Mesendoderm (in vitro differentiated cells): ENCODE measurements around the gene ZCCHC18.

ENCODE experiments used
- DNase-seq: peaks from one replicate; pipeline ENCODE4 v3.0.0; 2013
- H2AK5ac ChIP-seq: 2 replicates; pipeline ENCODE4 v1.6.1; 2013; ENCODE audit warnings: low read length, inconsistent platforms
- H2BK120ac ChIP-seq: 2 replicates; pipeline ENCODE4 v1.6.1; 2013; ENCODE audit warnings: low read depth, mild to moderate bottlenecking, low read length, moderate library complexity, mixed read lengths
- H2BK15ac ChIP-seq: replicated peaks from 2 replicates; pipeline ENCODE4 v1.6.1; 2013; ENCODE audit warnings: low read depth, mild to moderate bottlenecking, moderate library complexity
- H2BK5ac ChIP-seq: 2 replicates; pipeline ENCODE4 v1.6.1; 2013; ENCODE audit warnings: low read length, inconsistent platforms
- H3K18ac ChIP-seq: 2 replicates; pipeline ENCODE4 v1.6.1; 2013; ENCODE audit warnings: mild to moderate bottlenecking, low read length, mixed read lengths
- H3K23ac ChIP-seq: one replicate; pipeline ENCODE4 v1.6.1; 2013; ENCODE audit warnings: low read length
- H3K27ac ChIP-seq: 2 replicates; pipeline ENCODE4 v1.5.1; 2013; ENCODE audit warnings: low read depth, mild to moderate bottlenecking, inconsistent platforms, low read length, moderate library complexity
- H3K27me3 ChIP-seq: 2 replicates; pipeline ENCODE4 v1.6.1; 2013; ENCODE audit warnings: low read length, control low read depth, mild to moderate bottlenecking, inconsistent platforms; ENCODE audit not compliant: insufficient read depth, poor library complexity
- H3K36me3 ChIP-seq: 2 replicates; pipeline ENCODE4 v1.6.1; 2013; ENCODE audit warnings: low read length, inconsistent platforms; ENCODE audit not compliant: control insufficient read depth, insufficient read depth
- H3K4ac ChIP-seq: one replicate; pipeline ENCODE4 v1.6.1; 2013; ENCODE audit warnings: low read depth, mild to moderate bottlenecking, low read length, moderate library complexity
- H3K4me1 ChIP-seq: 2 replicates; pipeline ENCODE4 v1.6.1; 2013; ENCODE audit warnings: low read depth, low read length, inconsistent platforms; ENCODE audit not compliant: control insufficient read depth
- H3K4me2 ChIP-seq: 2 replicates; pipeline ENCODE4 v1.6.1; 2013; ENCODE audit warnings: low read length
- H3K4me3 ChIP-seq: 2 replicates; pipeline ENCODE4 v1.5.1; 2013; ENCODE audit warnings: mild to moderate bottlenecking, low read length
- H3K56ac ChIP-seq: one replicate; pipeline ENCODE4 v1.6.1; 2013; ENCODE audit warnings: low read length
- H3K79me1 ChIP-seq: 2 replicates; pipeline ENCODE4 v1.6.1; 2013; ENCODE audit warnings: low read length, inconsistent platforms
- H3K79me2 ChIP-seq: 2 replicates; pipeline ENCODE4 v1.6.1; 2013; ENCODE audit warnings: mild to moderate bottlenecking, low read length; ENCODE audit not compliant: control insufficient read depth, insufficient read depth
- H3K9ac ChIP-seq: 2 replicates; pipeline ENCODE4 v1.6.1; 2013; ENCODE audit warnings: low read length, inconsistent platforms
- H4K5ac ChIP-seq: one replicate; pipeline ENCODE4 v1.6.1; 2013; ENCODE audit warnings: low read length
- H4K8ac ChIP-seq: one replicate; pipeline ENCODE4 v1.6.1; 2013; ENCODE audit warnings: low read depth, mild to moderate bottlenecking, control low read depth, low read length, moderate library complexity
- WGBS: extraction: QIAGEN DNeasy Blood & Tissue Kit; methylation state at CpG from one replicate; pipeline ENCODE4 v1.1.7; 2013; ENCODE audit warnings: low lambda C conversion rate, missing lambda C conversion rate; ENCODE audit not compliant: insufficient coverage; ENCODE audit errors: extremely low coverage; 5-methylcytosine and 5-hydroxymethylcytosine counted together

Gene ZCCHC18

GRCh38 chrX:104136241-104137019, 24.1 kb downstream of the ZCCHC18 start:
- Histone ChIP-seq H2BK120ac (no peak overlapping the region), H3K18ac (no peak overlapping the region), H3K4ac (no peak overlapping the region), H3K23ac (no peak overlapping the region), H3K9ac (no peak overlapping the region), H3K4me1 (no peaks in the 10 kb centered on the region), H3K27me3 (no peaks in the 10 kb centered on the region), H3K79me2 (no peaks in the 10 kb centered on the region), H3K56ac (peak overlapping the region; percentile 34), H3K4me2 (no peak overlapping the region), H3K27ac (no peak overlapping the region), H2BK5ac (no peak overlapping the region), H3K36me3 (no peaks in the 10 kb centered on the region), H3K79me1 (no peaks in the 10 kb centered on the region), H2AK5ac (no peak overlapping the region), H4K5ac (no peak overlapping the region), H4K8ac (no peak overlapping the region), H2BK15ac (no peak overlapping the region), H3K4me3 (no peak overlapping the region)
- WGBS = no CpG with 5 or more reads among the region's 10 CpGs
- peak; percentile 81 for DNase-seq

GRCh38 chrX:104137496-104137895, 25.2 kb downstream of the ZCCHC18 start:
- H3K4me1 ChIP-seq = no peaks in the 10 kb centered on the region
- H2BK15ac ChIP-seq = no peak overlapping the region
- H3K27ac ChIP-seq = no peak overlapping the region
- no peak overlapping the region for H2AK5ac ChIP-seq
- H4K5ac ChIP-seq = no peak overlapping the region
- no peak overlapping the region for H2BK120ac ChIP-seq
- H3K36me3 ChIP-seq = no peaks in the 10 kb centered on the region
- peak; percentile 37 for DNase-seq
- no peaks in the 10 kb centered on the region for H3K79me2 ChIP-seq
- H3K4me2 ChIP-seq = no peak overlapping the region
- no peak overlapping the region for H3K4me3 ChIP-seq
- no peak overlapping the region for H3K23ac ChIP-seq
- no peak overlapping the region for H2BK5ac ChIP-seq
- H3K79me1 ChIP-seq = no peaks in the 10 kb centered on the region
- H3K56ac ChIP-seq = no peak overlapping the region
- no peak overlapping the region for H3K18ac ChIP-seq
- WGBS = no CpG with 5 or more reads among the region's 3 CpGs
- H4K8ac ChIP-seq = no peak overlapping the region
- no peaks in the 10 kb centered on the region for H3K27me3 ChIP-seq
- H3K9ac ChIP-seq = no peak overlapping the region
- H3K4ac ChIP-seq = no peak overlapping the region

GRCh38 chrX:104141087-104141760, 28.9 kb downstream of the ZCCHC18 start:
- H4K8ac ChIP-seq = no peak overlapping the region
- no peak overlapping the region for H4K5ac ChIP-seq
- H3K4me2 ChIP-seq = no peak overlapping the region
- no peaks in the 10 kb centered on the region for H3K79me2 ChIP-seq
- no peak overlapping the region for H3K56ac ChIP-seq
- no peaks in the 10 kb centered on the region for H3K27me3 ChIP-seq
- no peak overlapping the region for H3K4ac ChIP-seq
- H3K36me3 ChIP-seq = no peaks in the 10 kb centered on the region
- no peaks in the 10 kb centered on the region for H3K4me1 ChIP-seq
- H2AK5ac ChIP-seq = no peak overlapping the region
- H2BK15ac ChIP-seq = no peak overlapping the region
- no peak overlapping the region for H3K18ac ChIP-seq
- H3K9ac ChIP-seq = no peak overlapping the region
- no peak overlapping the region for H3K23ac ChIP-seq
- no peak for DNase-seq
- H3K27ac ChIP-seq = no peak overlapping the region
- no peaks in the 10 kb centered on the region for H3K79me1 ChIP-seq
- no peak overlapping the region for H2BK120ac ChIP-seq
- no CpG with 5 or more reads among the region's 8 CpGs for WGBS
- H2BK5ac ChIP-seq = no peak overlapping the region
- H3K4me3 ChIP-seq = no peak overlapping the region

GRCh38 chrX:104151037-104151436, 38.7 kb downstream of the ZCCHC18 start:
- Histone ChIP-seq H2BK5ac (no peak overlapping the region), H3K23ac (no peak overlapping the region), H2AK5ac (no peak overlapping the region), H3K4me1 (no peaks in the 10 kb centered on the region), H3K56ac (no peak overlapping the region), H3K18ac (no peak overlapping the region), H3K4me2 (no peak overlapping the region), H3K27ac (no peak overlapping the region), H4K5ac (no peak overlapping the region), H4K8ac (no peak overlapping the region), H3K79me2 (no peaks in the 10 kb centered on the region), H3K9ac (no peak overlapping the region), H3K79me1 (no peaks in the 10 kb centered on the region), H2BK120ac (no peak overlapping the region), H3K36me3 (no peaks in the 10 kb centered on the region), H2BK15ac (no peak overlapping the region), H3K27me3 (no peaks in the 10 kb centered on the region), H3K4me3 (no peak overlapping the region), H3K4ac (no peak overlapping the region)
- WGBS = no CpG with 5 or more reads among the region's 1 CpG
- no peak for DNase-seq

- Histone ChIP-seq H3K23ac (no peak within 1 kb of the TSS), H3K4me3 (peak within 1 kb of the TSS; percentile 76), H3K9ac (peak within 1 kb of the TSS; percentile 81), H3K4ac (no peak within 1 kb of the TSS), H3K18ac (no peak within 1 kb of the TSS), H4K5ac (no peak within 1 kb of the TSS), H2BK120ac (no peak within 1 kb of the TSS), H2AK5ac (no peak within 1 kb of the TSS), H4K8ac (peak within 1 kb of the TSS; percentile 84), H3K4me2 (peak within 1 kb of the TSS; percentile 59), H2BK5ac (no peak within 1 kb of the TSS), H3K27me3 (no peaks in the 10 kb centered on the region), H3K4me1 (no peaks in the 10 kb centered on the region), H3K79me1 (no peaks in the 10 kb centered on the region), H3K36me3 (no peaks in the 10 kb centered on the region), H3K56ac (peak within 1 kb of the TSS; percentile 87), H3K27ac (peak within 1 kb of the TSS; percentile 92), H3K79me2 (no peaks in the 10 kb centered on the region), H2BK15ac (no peak within 1 kb of the TSS)
- no CpG with 5 or more reads among the region's 44 CpGs for WGBS
- DNase-seq = peak; percentile 94
Measured at GRCh38 chrX:104156630-104157529, 44.6 kb downstream of the ZCCHC18 start, which contains the start of gene SLC25A53. Gene SLC25A53, minus strand, starts transcription at chrX:104157009. Its CDS starts 51,752 bp downstream, at chrX:104105257.
